ENCODE data around the gene OBP2A. TPM values are rescaled to one million over a fixed set of nuclear protein-coding genes. Genes with fewer than 3 reads are reported as not detected.

The OBP2A gene
- polyA plus RNA-seq, 1 experiment: not detected

DNA sequence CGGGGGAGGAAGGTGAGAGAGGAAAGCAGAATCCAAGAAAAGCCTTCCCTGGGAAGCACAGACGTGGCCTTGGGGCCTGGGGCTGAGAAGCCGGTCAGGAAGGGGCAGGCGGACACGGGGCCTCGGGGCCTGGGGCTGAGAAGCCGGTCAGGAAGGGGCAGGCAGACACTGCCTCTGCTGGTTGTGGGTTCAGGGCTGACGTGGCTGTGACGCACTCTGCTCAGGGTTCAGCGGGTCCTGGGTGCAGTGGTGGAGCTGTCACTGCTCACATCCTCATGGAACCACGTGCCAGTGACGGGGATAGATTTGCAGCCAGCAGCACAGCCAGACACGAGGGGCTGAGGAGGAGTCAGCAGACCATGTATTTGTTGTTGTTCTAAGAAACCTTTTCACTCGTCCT is 28.4 kb downstream of the OBP2A start:
- Histone ChIP-seq H3K9me3 (ENCODE audit: control insufficient read depth, insufficient read depth, low read length) (peaks cover 22% of the 10 kb centered on the region), H3K4me3 (ENCODE audit: low read depth, low read length) (no peak overlapping the region), H3K27ac (ENCODE audit: low read depth, low read length) (no peak overlapping the region), H3K27me3 (ENCODE audit: control insufficient read depth, insufficient read depth, low read length) (no peaks in the 10 kb centered on the region)
- ChIA-PET POLR2A (no interaction called here), CTCF (no interaction called here)
- TF ChIP-seq, protein P1, sequence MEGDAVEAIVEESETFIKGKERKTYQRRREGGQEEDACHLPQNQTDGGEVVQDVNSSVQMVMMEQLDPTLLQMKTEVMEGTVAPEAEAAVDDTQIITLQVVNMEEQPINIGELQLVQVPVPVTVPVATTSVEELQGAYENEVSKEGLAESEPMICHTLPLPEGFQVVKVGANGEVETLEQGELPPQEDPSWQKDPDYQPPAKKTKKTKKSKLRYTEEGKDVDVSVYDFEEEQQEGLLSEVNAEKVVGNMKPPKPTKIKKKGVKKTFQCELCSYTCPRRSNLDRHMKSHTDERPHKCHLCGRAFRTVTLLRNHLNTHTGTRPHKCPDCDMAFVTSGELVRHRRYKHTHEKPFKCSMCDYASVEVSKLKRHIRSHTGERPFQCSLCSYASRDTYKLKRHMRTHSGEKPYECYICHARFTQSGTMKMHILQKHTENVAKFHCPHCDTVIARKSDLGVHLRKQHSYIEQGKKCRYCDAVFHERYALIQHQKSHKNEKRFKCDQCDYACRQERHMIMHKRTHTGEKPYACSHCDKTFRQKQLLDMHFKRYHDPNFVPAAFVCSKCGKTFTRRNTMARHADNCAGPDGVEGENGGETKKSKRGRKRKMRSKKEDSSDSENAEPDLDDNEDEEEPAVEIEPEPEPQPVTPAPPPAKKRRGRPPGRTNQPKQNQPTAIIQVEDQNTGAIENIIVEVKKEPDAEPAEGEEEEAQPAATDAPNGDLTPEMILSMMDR (IDR thresholded peaks at IDR 0.05; ENCODE audit: low read depth, low read length): no peak
- no peak for DNase-seq (ENCODE audit: low read depth, low spot score)

DNA sequence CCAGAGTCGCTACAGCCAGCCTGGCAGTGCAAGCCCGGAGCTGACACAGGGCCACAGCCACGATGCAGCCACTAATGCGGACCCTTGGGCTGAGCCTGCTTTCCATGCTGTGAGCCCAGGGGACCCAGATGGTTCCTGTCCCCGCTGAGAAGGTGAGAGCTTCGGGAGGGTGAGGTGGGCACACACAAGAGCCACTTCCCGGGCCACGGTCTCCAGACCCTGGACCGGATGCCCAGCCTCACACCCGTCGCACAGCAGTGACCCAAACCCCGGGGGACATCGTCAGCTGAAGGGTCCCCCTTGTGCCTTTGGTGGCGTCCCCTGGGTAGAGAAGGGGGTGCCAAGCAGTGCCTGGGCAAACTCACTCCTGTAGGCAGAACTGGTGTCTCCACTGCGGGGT is 29.0 kb downstream of the OBP2A start:
- Histone ChIP-seq H3K27ac (ENCODE audit: low read depth, low read length) (no peak overlapping the region), H3K4me3 (ENCODE audit: low read depth, low read length) (no peak overlapping the region), H3K9me3 (ENCODE audit: control insufficient read depth, insufficient read depth, low read length) (peaks cover 22% of the 10 kb centered on the region), H3K27me3 (ENCODE audit: control insufficient read depth, insufficient read depth, low read length) (no peaks in the 10 kb centered on the region)
- POLR2A ChIA-PET: no interaction called here
- CTCF ChIA-PET: no interaction called here
- TF ChIP-seq, protein P1 (IDR thresholded peaks at IDR 0.05; ENCODE audit: low read depth, low read length): no peak
- no peak for DNase-seq (ENCODE audit: low read depth, low spot score)

DNA sequence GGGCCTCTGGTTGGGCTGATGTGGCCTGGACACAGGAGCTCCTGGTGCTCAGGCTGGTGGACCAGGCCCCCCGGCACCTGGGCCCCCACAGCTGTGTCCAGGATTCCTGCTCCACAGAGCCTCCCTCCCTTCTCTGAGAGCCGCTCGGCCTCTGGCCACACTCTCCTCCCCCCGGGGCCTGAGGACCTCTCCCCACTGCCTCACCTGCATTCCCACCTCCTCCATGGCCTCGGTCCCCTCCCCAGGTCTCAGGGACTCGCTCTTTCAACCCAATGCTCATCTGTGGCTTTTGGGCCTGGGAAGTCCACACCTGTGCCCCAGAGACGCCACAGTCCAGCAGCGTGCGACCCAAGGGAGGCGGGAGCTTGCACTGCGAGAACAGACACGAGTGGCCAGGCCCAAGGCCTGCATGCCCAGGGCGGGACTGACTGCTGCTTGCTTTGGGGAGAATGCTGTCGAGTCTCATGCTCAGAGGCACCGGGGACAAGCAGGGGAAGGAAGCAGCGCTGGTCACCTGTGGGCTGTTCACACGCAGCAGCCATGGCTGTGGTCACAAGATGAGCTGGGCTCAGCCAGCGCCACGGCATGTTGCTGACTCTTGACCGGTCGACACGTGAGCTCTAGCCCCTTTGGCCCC is 30.2 kb downstream of the OBP2A start:
- DNase-seq (ENCODE audit: low read depth, low spot score): no peak
- no peaks in the 10 kb centered on the region for H3K27me3 ChIP-seq (ENCODE audit: control insufficient read depth, insufficient read depth, low read length)
- no peak overlapping the region for H3K27ac ChIP-seq (ENCODE audit: low read depth, low read length)
- ChIA-PET CTCF (no interaction called here), POLR2A (no interaction called here)
- H3K9me3 ChIP-seq (ENCODE audit: control insufficient read depth, insufficient read depth, low read length): peaks cover 22% of the 10 kb centered on the region
- TF ChIP-seq, protein P1 (IDR thresholded peaks at IDR 0.05; ENCODE audit: low read depth, low read length): no peak
- H3K4me3 ChIP-seq (ENCODE audit: low read depth, low read length): no peak overlapping the region

DNA sequence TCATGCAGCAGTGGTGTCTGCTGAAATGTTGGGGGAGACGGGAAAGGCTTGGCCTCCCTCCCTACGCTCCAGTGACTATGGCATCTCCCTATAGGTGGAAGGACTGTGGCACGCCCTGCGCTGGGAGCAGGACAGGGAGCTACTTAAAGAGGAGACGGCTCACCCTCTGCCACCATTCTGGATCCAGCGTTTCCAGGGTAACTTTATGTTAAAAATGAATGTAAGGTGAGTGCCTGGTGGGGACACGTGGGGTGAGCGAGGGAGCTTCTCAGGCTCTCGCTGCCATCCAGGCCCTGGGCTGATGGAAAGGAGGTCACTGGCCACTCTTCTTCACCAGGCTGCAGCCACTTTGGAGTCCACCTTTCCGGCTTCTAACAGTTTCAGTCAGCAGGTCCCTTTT is 31.3 kb downstream of the OBP2A start:
- Histone ChIP-seq H3K27ac (ENCODE audit: low read depth, low read length) (no peak overlapping the region), H3K4me3 (ENCODE audit: low read depth, low read length) (no peak overlapping the region), H3K9me3 (ENCODE audit: control insufficient read depth, insufficient read depth, low read length) (peaks cover 22% of the 10 kb centered on the region), H3K27me3 (ENCODE audit: control insufficient read depth, insufficient read depth, low read length) (no peaks in the 10 kb centered on the region)
- ChIA-PET CTCF (no interaction called here), POLR2A (no interaction called here)
- no peak for DNase-seq (ENCODE audit: low read depth, low spot score)
- TF ChIP-seq, protein P1 (IDR thresholded peaks at IDR 0.05; ENCODE audit: low read depth, low read length): no peak

DNA sequence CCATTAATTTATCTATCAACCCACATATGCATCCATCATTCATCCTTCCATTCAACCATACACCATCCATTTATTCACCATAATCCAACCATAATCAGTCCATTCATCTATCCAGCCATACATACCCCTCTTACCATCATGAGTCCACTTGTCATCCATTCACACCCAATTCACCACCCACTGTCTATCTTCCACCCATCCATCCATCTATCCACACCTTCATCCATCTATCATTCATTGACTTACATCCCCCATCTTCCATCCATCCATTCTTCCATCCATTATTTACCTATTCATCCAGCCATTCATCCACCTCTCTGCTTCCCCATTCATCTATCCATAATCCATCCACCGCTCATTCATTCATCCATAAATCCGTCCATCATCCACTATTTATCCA is 33.4 kb downstream of the OBP2A start:
- H3K9me3 ChIP-seq (ENCODE audit: control insufficient read depth, insufficient read depth, low read length): peaks cover 29% of the 10 kb centered on the region
- no peak overlapping the region for H3K4me3 ChIP-seq (ENCODE audit: low read depth, low read length)
- H3K27me3 ChIP-seq (ENCODE audit: control insufficient read depth, insufficient read depth, low read length): no peaks in the 10 kb centered on the region
- TF ChIP-seq, protein P1 (IDR thresholded peaks at IDR 0.05; ENCODE audit: low read depth, low read length): no peak
- H3K27ac ChIP-seq (ENCODE audit: low read depth, low read length): no peak overlapping the region
- POLR2A ChIA-PET: no interaction called here
- CTCF ChIA-PET: no interaction called here
- DNase-seq (ENCODE audit: low read depth, low spot score): no peak

Data from AG04450 (cell line).